ENCODE results near the gene FLAD1. TPM values are rescaled to one million over a fixed set of nuclear protein-coding genes. Genes with fewer than 3 reads are reported as not detected.

FLAD1 gene
- total RNA-seq, 1 experiment from 2014 or later, result 88.3 TPM

- TF ChIP-seq ZNF263 (CRISPR knock-in tag; IDR thresholded peaks at IDR 0.05; ENCODE audit: low read depth), result 0 out of 2 replicates have a peak, but pooled peaks have one; percentile 8
- TF ChIP-seq E2F1 (CRISPR knock-in tag; IDR thresholded peaks at IDR 0.05), result 0 out of 2 replicates have a peak, but pooled peaks have one; percentile 60
- peak; percentile 81 for TF ChIP-seq FOXK1 (CRISPR knock-in tag; IDR thresholded peaks at IDR 0.05)
- TF ChIP-seq ZSCAN18 (CRISPR knock-in tag; IDR thresholded peaks at IDR 0.05), result no peak
- TF ChIP-seq HMGXB4 (CRISPR knock-in tag; IDR thresholded peaks at IDR 0.05), result peak; percentile 100
- no peak for TF ChIP-seq ZMAT4 (CRISPR knock-in tag; IDR thresholded peaks at IDR 0.05)
- peak; percentile 84; the same call in 1 of the 2 replicates for TF ChIP-seq ARID4B (CRISPR knock-in tag; IDR thresholded peaks at IDR 0.05; ENCODE audit: borderline replicate concordance)
- TF ChIP-seq ZBTB21 (CRISPR knock-in tag; IDR thresholded peaks at IDR 0.05; ENCODE audit: borderline replicate concordance), result peak; percentile 87
- no peak for TF ChIP-seq NR1H2 (CRISPR knock-in tag; IDR thresholded peaks at IDR 0.05)
- TF ChIP-seq STAT6 (CRISPR knock-in tag; conservative IDR thresholded peaks at IDR 0.05; ENCODE audit: low read depth), result no peak
- TF ChIP-seq ATF3 (CRISPR knock-in tag; conservative IDR thresholded peaks at IDR 0.05), result no peak
- no peak for TF ChIP-seq PRRX2 (CRISPR knock-in tag; IDR thresholded peaks at IDR 0.05)
- TF ChIP-seq CREM (CRISPR knock-in tag; IDR thresholded peaks at IDR 0.05), result peak; percentile 48
- TF ChIP-seq ESRRA (CRISPR knock-in tag; IDR thresholded peaks at IDR 0.05; ENCODE audit: borderline replicate concordance), result no peak
- TF ChIP-seq ELF4 (CRISPR knock-in tag; IDR thresholded peaks at IDR 0.05; ENCODE audit: low read depth), result no peak
- no peak for TF ChIP-seq JUN (CRISPR knock-in tag; IDR thresholded peaks at IDR 0.05)
- no peak for TF ChIP-seq GTF2I (CRISPR knock-in tag; conservative IDR thresholded peaks at IDR 0.05)
- TF ChIP-seq MXD4 (CRISPR knock-in tag; IDR thresholded peaks at IDR 0.05; ENCODE audit: borderline replicate concordance), result no peak
- peak; percentile 80; the same call in 1 of the 2 replicates for TF ChIP-seq ZNF138 (CRISPR knock-in tag; conservative IDR thresholded peaks at IDR 0.05)
- no peak for TF ChIP-seq ATF2 (CRISPR knock-in tag; IDR thresholded peaks at IDR 0.05; ENCODE audit: borderline replicate concordance, low read depth)
- no peak for TF ChIP-seq RORB (CRISPR knock-in tag; IDR thresholded peaks at IDR 0.05)
- TF ChIP-seq GABPB1 (CRISPR knock-in tag; IDR thresholded peaks at IDR 0.05), result peak; percentile 80
Observed at GRCh38 chr1:155017041-155017945, 34.1 kb downstream of the FLAD1 start (continued).
